NCI-H1105 treated with DMSO at 0.1 percent for 48 hours (cell line): ENCODE measurements around the gene CYP11A1.
"Not testable (repeated sequence)": the region's sequence is repeated elsewhere in the genome, so short reads cannot be mapped to it uniquely, and the experiment has no call there.

ENCODE experiments used
- DNase-seq: peaks from one replicate; lab custom pipeline; 2025; lab: John Stamatoyannopoulos, UW

CYP11A1 gene

GRCh38 chr15:74400915-74401757, 33.7 kb upstream of the CYP11A1 start:
- DNase-seq, result no peak

GRCh38 chr15:74400313-74400860, 32.9 kb upstream of the CYP11A1 start:
- DNase-seq, result no peak

- no peak for DNase-seq
Measured at GRCh38 chr15:74399511-74400312, 32.3 kb upstream of the CYP11A1 start.

GRCh38 chr15:74399100-74399499, 31.7 kb upstream of the CYP11A1 start:
- no peak for DNase-seq

DNA sequence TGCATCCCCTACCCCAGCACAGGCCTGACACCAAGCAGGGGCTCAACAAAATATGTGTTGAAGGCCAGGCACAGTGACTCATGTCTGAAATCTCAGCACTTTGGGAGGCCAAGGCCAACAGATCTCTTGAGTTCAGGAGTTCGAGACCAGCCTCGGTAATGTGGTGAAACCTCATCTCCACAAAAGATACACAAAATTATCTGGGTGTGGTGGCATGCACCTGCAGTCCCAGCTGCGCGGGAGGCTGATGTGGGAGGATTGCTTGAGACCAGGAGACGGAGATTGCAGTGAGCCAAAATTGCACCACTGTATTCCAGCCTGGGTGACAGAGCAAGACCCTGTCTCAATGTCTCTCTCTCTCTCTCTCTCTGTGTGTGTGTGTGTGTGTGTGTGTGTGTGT, 30.7 kb upstream of the CYP11A1 start:
- no peak for DNase-seq

DNA sequence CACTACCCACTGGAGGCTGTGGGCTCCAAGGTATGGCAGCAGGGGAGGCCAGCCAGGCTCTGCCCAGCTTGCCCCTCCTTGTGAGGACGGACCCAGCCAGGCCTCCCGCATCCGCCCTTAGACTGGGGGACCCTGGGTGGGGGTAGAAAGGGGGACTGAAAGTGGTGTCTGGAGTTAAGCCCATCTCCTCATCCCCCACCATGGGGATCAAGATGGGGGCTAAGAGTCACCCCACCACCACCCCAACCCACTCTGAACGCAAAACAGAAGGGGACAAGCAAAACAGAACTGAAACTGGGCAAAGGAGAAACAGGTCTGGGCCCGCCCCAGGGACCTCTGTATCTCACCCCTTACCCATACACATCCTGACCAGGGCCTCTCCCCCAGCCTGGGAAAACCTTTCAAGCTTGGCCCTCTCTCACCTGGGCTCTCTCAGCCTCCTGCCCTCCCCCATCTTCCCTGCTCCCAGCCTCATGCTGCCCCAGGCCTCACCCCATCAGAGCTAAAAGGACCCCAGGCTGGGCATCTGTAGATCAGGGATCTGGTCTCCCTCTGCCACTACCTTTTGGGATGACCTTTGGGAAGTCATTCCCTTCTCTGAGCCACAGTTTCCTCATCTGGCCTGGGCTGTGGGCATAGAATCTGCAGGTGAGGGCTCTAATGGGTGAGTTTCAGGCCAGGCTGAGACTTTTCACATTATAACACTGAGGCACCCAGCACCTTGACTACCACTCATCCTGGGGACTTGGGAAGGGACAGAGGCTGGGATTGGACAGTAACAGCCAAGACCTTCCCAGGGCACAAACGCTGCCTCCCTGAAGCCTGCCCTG, 30.0 kb upstream of the CYP11A1 start:
- DNase-seq, result no peak

DNA sequence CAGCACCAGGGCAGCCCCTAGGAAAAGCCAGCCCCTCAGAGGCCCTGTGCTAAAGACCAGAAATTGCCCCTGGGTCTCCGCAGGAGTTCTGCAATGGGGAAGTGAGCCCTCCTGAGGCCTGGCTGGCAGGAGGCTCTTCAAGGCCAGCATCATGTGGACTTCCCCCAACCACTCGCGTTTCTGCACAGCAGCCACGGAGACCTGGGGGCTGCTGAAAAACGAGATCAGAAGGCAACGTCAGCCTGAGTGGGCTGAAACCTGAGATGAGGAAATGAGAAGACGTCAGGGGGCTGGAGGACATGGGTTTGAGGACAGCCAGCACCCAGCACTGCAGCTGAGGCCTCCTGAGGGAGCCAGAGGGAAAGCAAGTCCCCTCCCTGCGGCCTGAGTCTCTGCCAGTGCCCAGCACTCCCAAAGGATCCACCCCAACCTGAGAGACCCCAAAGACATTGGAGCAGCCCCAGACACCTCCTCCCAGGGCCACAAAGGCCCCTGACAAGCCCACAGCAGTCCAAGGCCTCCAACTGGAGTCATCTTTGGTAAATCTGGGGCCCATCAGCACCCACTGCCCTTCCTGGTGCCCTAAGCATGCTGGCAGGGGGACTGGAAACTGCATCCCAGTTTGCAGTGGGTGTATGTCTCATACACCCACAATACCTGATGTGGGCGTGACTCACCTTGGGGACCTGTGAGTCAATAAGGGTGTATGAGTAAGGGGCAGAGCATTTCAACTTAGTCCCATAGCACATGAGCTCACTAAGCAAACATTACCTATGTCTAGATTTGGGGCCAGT, 29.2 kb upstream of the CYP11A1 start:
- DNase-seq, result no peak

DNA sequence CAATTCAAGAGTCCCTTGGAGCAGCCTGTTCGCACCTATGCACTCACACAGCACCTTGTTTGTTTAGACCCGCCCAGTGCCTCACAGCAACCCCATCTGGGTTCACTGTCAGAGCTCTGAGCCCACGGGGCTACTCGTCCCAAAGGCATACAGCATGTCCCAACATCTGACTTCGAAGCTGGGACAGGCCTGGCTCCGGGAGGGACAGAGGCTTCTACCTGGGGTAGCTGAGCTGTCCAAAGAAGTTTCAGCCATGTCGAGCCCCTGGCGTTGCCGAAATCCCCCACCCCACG, 28.6 kb upstream of the CYP11A1 start:
- DNase-seq, result no peak

- DNase-seq, result no peak
Measured at GRCh38 chr15:74395319-74396145, 28.1 kb upstream of the CYP11A1 start.

- DNase-seq, result no peak
Measured at GRCh38 chr15:74394090-74394846, 26.8 kb upstream of the CYP11A1 start.

GRCh38 chr15:74393423-74393822, 26.0 kb upstream of the CYP11A1 start:
- no peak for DNase-seq

GRCh38 chr15:74392902-74393301, 25.5 kb upstream of the CYP11A1 start:
- DNase-seq, result no peak

DNA sequence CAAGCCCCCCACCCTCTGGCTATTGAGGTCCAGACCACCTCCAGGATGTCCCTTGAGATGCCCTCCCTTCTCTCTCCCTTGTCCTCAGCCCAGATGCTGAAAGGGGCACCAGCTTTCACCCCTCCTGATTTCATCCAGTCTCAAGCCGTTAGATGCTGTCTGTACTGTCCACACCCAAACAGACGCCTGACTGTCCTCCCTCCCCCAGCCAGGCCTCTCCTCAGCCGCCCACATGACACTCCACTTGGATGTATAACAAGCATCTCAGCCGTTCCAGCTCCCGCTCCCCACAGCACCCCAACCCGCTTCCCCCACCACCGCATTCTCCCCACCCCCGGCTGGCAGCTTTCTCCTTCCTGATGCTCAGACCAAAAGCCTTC, 25.0 kb upstream of the CYP11A1 start:
- DNase-seq, result no peak

DNA sequence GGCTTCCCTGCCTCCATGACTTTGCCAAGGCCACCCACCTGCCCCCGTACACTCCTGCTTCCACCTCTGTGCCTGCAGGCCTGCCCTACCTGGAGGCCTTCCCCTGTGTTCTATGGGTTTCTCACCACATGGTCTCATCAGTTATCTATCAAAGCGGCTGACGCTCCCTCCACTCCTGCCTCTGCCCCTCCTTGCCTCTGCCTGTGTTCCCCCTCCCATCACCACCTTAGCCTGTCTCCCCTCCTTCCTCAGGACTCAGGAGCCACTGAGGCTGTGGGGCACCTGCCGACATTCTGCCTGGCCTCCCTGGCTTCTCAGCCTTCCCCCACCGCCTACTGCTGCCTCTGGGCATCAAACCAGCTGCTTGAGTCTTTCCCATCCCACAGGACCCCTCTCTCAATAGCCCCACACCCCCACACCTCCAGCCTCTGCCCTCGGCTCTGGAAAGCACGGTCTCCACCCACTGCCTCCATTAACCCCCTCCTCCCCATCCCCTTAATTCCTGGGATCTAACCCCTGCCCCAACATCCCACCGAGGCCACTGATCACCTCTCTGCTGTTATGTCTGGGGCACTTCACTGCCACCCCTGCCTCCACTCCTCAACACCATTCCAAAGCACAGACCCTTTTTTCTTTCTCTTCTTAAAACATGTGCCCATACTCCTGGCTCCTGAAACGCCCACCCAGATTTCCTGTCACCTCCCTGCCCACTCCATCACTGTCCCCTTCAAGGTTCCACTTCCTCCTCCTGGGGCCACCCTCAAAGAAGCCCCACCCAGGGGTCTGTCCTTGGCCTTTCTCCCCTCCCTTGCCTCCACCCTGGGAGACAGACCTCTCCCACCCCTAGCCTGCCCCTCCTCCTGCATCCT, 24.4 kb upstream of the CYP11A1 start:
- no peak for DNase-seq

DNA sequence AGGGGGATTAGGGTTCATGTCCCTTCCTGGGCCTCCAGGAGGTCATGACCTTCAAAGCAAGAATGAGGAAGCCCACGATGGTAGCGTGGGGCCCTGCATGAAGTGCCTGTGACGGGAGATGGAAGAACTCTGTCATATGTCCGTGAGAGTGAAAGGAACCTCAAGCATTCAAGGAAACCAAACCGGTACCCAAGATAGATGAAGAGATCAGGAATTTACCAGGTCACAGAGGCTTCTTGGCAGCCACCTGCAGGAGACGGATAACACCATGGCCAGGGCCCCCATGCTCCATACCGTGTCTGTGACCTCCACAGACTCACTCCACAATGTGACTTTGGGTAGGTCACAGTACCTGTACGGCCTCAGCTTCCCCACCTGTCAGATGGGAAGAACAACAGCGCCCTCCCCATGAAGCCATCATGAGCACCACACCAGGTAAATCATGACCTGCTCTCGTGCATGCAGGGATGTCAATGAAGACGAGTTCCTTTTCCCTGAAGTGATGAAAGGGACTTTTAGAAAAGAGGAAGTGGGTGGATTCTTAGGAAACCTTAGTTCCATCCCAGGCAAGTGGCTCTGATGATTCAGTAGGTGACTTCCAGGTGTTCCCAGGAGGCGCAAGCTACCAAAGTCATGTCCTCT, 23.3 kb upstream of the CYP11A1 start:
- no peak for DNase-seq

GRCh38 chr15:74390049-74390646, 22.7 kb upstream of the CYP11A1 start:
- DNase-seq, result not testable (repeated sequence)

GRCh38 chr15:74389241-74390048, 22.0 kb upstream of the CYP11A1 start:
- DNase-seq, result no peak
